HG03354 (cell line): ENCODE results near the gene KIAA0232.
A peak's percentile ranks its signal among the peaks of the same experiment; 100 is the strongest.

ENCODE experiments used
- ATAC-seq: cut with Tn5 transposase; IDR thresholded peaks from one replicate; pipeline ENCODE4 v1.9.1; 2021; ENCODE audit warnings: mild to moderate bottlenecking; ENCODE audit not compliant: unreplicated experiment, poor library complexity, severe bottlenecking

KIAA0232 gene

GRCh38 chr4:6839579-6839978 lies 57.1 kb downstream of the KIAA0232 start:
- ATAC-seq = no peak

- no peak for ATAC-seq
Measured at GRCh38 chr4:6840062-6840976, 57.8 kb downstream of the KIAA0232 start.

- no peak for ATAC-seq
Measured at GRCh38 chr4:6845027-6845426, 62.5 kb downstream of the KIAA0232 start.

- no peak for ATAC-seq
Measured at GRCh38 chr4:6845574-6845973, 63.0 kb downstream of the KIAA0232 start.

GRCh38 chr4:6847178-6847577 lies 64.7 kb downstream of the KIAA0232 start:
- no peak for ATAC-seq

- ATAC-seq = no peak
Measured at GRCh38 chr4:6848717-6849305, 66.3 kb downstream of the KIAA0232 start.

- ATAC-seq = no peak
Measured at GRCh38 chr4:6849691-6850090, 67.2 kb downstream of the KIAA0232 start.

GRCh38 chr4:6851431-6851830 lies 68.9 kb downstream of the KIAA0232 start:
- ATAC-seq = no peak

- no peak for ATAC-seq
Measured at GRCh38 chr4:6851962-6852361, 69.4 kb downstream of the KIAA0232 start.

- no peak for ATAC-seq
Measured at GRCh38 chr4:6852582-6852981, 70.1 kb downstream of the KIAA0232 start.

- no peak for ATAC-seq
Measured at GRCh38 chr4:6854098-6854744, 71.7 kb downstream of the KIAA0232 start.

- ATAC-seq = peak; percentile 93
Measured at GRCh38 chr4:6855692-6856297, 73.3 kb downstream of the KIAA0232 start.

- no peak for ATAC-seq
Measured at GRCh38 chr4:6856391-6856790, 73.9 kb downstream of the KIAA0232 start.

GRCh38 chr4:6857009-6857882 lies 74.7 kb downstream of the KIAA0232 start:
- no peak for ATAC-seq

GRCh38 chr4:6858997-6859396 lies 76.5 kb downstream of the KIAA0232 start:
- ATAC-seq = no peak

- no peak for ATAC-seq
Measured at GRCh38 chr4:6859543-6859942, 77.0 kb downstream of the KIAA0232 start.

- no peak for ATAC-seq
Measured at GRCh38 chr4:6868386-6868785, 85.9 kb downstream of the KIAA0232 start.

- no peak for ATAC-seq
Measured at GRCh38 chr4:6869944-6870343, 87.4 kb downstream of the KIAA0232 start.

GRCh38 chr4:6873291-6873690 lies 90.8 kb downstream of the KIAA0232 start:
- no peak for ATAC-seq
